HCT116 (cell line): Measurements from ENCODE around the gene SPA17.

ENCODE experiments used
- EGR1 ChIP-seq: IDR thresholded peaks from 2 replicates; pipeline ENCODE4 v1.6.1; 2012; ENCODE audit warnings: low read depth
- ELF1 ChIP-seq: IDR thresholded peaks from 2 replicates; pipeline ENCODE4 v1.6.1; 2012; ENCODE audit warnings: low read depth, borderline replicate concordance
- EZH2 ChIP-seq: fragments of 200-600 bp; sonication (generic); IDR thresholded peaks from 2 replicates; pipeline ENCODE4 v1.6.1; 2017; ENCODE audit warnings: antibody characterized with exemption, mixed run types
- EZH2phosphoT487 ChIP-seq: fragments of 200-600 bp; IDR thresholded peaks from 2 replicates; pipeline ENCODE4 v1.6.1; 2018; ENCODE audit warnings: antibody characterized with exemption, borderline replicate concordance
- FOSL1 ChIP-seq: IDR thresholded peaks from 2 replicates; pipeline ENCODE4 v1.6.1; 2012; ENCODE audit warnings: low read depth
- POLR2A ChIP-seq: IDR thresholded peaks from 2 replicates; pipeline ENCODE4 v1.7.0; 2011; ENCODE audit warnings: borderline replicate concordance; ENCODE audit not compliant: insufficient read depth, insufficient read length; ENCODE audit errors: extremely low read depth
- POLR2AphosphoS5 ChIP-seq: IDR thresholded peaks from 2 replicates; pipeline ENCODE4 v1.6.1; 2011; ENCODE audit warnings: mild to moderate bottlenecking, low read depth, low read length, moderate library complexity
- SRF ChIP-seq: IDR thresholded peaks from 2 replicates; pipeline ENCODE4 v1.6.1; 2012; ENCODE audit warnings: low read depth
- TCF7L2 ChIP-seq: IDR thresholded peaks from 2 replicates; pipeline ENCODE4 v1.7.0; 2011; ENCODE audit warnings: borderline replicate concordance, inconsistent platforms; ENCODE audit not compliant: insufficient read depth, insufficient read length; ENCODE audit errors: extremely low read depth
- YY1 ChIP-seq: IDR thresholded peaks from 2 replicates; pipeline ENCODE4 v1.6.1; 2011; ENCODE audit warnings: low read length, low read depth, moderate library complexity, mild to moderate bottlenecking; ENCODE audit not compliant: insufficient replicate concordance; ENCODE audit errors: extremely low read depth
- TF ChIP-seq, protein P1 (sequence below), 3 experiments: fragments of 200-600 bp in 1 of 3; sonication (generic) in 1 of 3; IDR thresholded peaks in 2 of 3; conservative IDR thresholded peaks in 1 of 3; 2 replicates each; pipeline ENCODE4 v1.5.1; 2012 to 2017; ENCODE audit warnings: low read depth in 2 of 3, low read length in 2 of 3, antibody characterized with exemption in 1 of 3, borderline replicate concordance in 1 of 3, control low read depth in 1 of 3, mild to moderate bottlenecking in 1 of 3, mixed read lengths in 1 of 3, mixed run types in 1 of 3, moderate library complexity in 1 of 3; ENCODE audit not compliant: insufficient read depth in 1 of 3
- TF ChIP-seq, protein P2 (sequence below): IDR thresholded peaks from 2 replicates; pipeline ENCODE4 v1.6.1; 2012

DNA sequence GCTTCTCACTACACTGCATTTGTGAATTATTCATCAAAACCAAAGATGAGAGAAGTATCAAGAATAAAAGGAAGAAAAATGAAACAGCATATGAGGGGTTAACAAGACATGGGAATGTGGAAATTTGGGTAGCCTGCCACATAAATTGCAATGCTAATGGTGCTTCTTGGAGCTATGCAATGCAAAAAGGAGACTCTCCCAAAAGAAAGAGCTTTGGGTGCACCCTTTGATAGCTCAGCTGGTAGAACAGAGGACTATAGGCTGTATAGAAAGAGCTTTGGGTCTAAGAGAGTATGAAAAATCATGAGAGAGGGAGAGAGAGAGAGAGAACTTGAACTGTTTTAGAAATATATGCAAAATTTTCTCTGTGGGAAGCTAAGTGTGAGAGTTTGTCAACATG, 26.3 kb downstream of the SPA17 start:
- TF ChIP-seq SRF (no peak), ELF1 (no peak), POLR2AphosphoS5 (no peak), FOSL1 (no peak), POLR2A (no peak), EZH2 (no peak), EZH2phosphoT487 (no peak), TCF7L2 (no peak), EGR1 (no peak), YY1 (no peak)
- TF ChIP-seq, protein P1, sequence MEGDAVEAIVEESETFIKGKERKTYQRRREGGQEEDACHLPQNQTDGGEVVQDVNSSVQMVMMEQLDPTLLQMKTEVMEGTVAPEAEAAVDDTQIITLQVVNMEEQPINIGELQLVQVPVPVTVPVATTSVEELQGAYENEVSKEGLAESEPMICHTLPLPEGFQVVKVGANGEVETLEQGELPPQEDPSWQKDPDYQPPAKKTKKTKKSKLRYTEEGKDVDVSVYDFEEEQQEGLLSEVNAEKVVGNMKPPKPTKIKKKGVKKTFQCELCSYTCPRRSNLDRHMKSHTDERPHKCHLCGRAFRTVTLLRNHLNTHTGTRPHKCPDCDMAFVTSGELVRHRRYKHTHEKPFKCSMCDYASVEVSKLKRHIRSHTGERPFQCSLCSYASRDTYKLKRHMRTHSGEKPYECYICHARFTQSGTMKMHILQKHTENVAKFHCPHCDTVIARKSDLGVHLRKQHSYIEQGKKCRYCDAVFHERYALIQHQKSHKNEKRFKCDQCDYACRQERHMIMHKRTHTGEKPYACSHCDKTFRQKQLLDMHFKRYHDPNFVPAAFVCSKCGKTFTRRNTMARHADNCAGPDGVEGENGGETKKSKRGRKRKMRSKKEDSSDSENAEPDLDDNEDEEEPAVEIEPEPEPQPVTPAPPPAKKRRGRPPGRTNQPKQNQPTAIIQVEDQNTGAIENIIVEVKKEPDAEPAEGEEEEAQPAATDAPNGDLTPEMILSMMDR (IDR thresholded peaks at IDR 0.05 in 2 of 3, conservative IDR thresholded peaks at IDR 0.05 in 1 of 3; ENCODE audit: borderline replicate concordance in 1 of 3, insufficient read depth in 1 of 3, low read depth in 2 of 3, low read length in 2 of 3), result no peak
- TF ChIP-seq, protein P2, sequence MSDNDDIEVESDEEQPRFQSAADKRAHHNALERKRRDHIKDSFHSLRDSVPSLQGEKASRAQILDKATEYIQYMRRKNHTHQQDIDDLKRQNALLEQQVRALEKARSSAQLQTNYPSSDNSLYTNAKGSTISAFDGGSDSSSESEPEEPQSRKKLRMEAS, result no peak
